Effector memory CD8-positive, alpha-beta T cell (primary cell): Measurements from ENCODE around the gene DAPK1.
"Not testable (repeated sequence)": the region's sequence is repeated elsewhere in the genome, so short reads cannot be mapped to it uniquely, and the experiment has no call there.

Experiments
- ATAC-seq: fragments of 150-1000 bp; cut with Tn5 transposase; replicated peaks from 2 replicates; pipeline ENCODE4 v1.10.0; 2021; ENCODE audit warnings: mild to moderate bottlenecking, moderate library complexity
- DNase-seq, 3 experiments: peaks; one replicate each; pipeline ENCODE4 v3.0.0; 2021
- H3K27ac Mint-ChIP-seq, 2 donors: one replicate each; pipeline ENCODE4 v1.8.0; 2022; ENCODE audit warnings: mild to moderate bottlenecking in 2 of 2, mixed read lengths in 2 of 2, moderate library complexity in 2 of 2
- H3K27me3 Mint-ChIP-seq, 2 donors: one replicate each; pipeline ENCODE4 v1.8.0; 2022; ENCODE audit warnings: mixed read lengths in 2 of 2
- H3K36me3 Mint-ChIP-seq: one replicate; pipeline ENCODE4 v1.8.0; 2022; ENCODE audit warnings: mild to moderate bottlenecking, moderate library complexity, mixed read lengths; ENCODE audit not compliant: insufficient read depth
- H3K4me1 Mint-ChIP-seq, 2 donors: one replicate each; pipeline ENCODE4 v1.8.0; 2022; ENCODE audit warnings: low read depth in 2 of 2, mixed read lengths in 2 of 2
- H3K4me3 Mint-ChIP-seq, 2 donors: one replicate each; pipeline ENCODE4 v1.8.0; 2022; ENCODE audit warnings: mild to moderate bottlenecking in 2 of 2, mixed read lengths in 2 of 2, moderate library complexity in 2 of 2
- H3K9me3 Mint-ChIP-seq, 2 donors: one replicate each; pipeline ENCODE4 v1.8.0; 2022; ENCODE audit warnings: mixed read lengths in 2 of 2

DAPK1 gene

DNA sequence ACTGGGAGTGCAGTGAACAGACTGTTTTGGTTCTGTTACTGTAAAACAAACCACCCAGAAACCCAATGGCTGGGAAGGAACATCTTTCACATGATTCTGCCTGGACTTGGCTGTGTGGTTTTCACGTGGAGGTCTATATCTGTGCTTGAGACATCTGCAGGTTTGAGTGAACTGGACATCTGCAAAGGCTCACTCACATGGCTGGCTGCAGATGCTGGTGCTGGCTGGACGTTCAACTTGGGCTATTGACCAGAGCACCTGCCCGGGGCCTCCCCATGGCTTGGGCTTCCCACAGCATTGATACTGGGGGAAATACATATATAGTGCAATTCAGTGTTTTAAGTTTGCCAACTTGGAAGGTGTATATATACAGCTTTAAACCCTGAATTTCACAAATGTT lies 235.1 kb downstream of the DAPK1 start:
- ATAC-seq (no peak), DNase-seq (no peak)
- H3K27ac Mint-ChIP-seq: no peak overlapping the region
- H3K4me3 Mint-ChIP-seq: no peak overlapping the region
- no peaks in the 10 kb centered on the region for H3K36me3 Mint-ChIP-seq
- H3K4me1 Mint-ChIP-seq: peaks cover 0 to 3% of the 10 kb centered on the region in 2 donors
- peaks cover 31 to 43% of the 10 kb centered on the region in 2 donors for H3K27me3 Mint-ChIP-seq
- H3K9me3 Mint-ChIP-seq: no peaks in the 10 kb centered on the region

DNA sequence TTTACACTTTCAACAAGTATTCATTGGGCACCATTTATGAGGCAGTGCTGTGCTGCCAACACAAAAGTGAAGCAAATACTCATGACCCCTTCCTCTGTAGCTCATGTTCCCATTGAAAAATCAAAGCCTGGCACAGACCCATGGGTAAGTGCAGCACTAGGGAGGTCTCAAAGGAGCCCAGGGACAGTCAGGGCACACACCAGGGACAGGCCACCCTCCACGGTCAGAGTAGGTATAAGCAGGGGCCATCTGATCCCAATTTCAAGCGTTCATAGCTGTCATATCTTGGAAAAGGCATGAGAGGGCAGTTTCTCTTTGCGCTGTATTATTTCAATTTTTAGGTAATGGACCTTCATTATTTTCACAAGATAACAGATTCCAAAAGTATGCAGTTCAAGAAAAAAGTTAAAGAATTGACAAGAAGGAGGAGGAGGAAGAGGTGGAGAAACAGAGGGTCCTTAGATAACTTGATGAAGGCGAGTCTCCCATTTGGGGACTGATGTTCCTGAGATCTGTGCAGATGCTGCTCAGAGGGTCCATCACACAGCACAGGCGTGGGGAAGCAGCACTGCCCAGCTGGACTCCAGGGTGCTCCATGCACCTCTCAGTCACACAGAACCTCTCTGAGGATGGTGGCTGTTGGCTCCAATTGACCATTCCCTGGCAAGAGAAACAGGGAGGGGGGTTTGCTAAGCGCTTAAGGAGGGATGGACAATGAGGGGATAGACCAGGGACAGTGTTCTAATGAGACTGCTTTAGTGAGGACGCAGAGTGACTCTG lies 235.8 kb downstream of the DAPK1 start:
- Mint-ChIP-seq H3K4me3 (no peak overlapping the region), H3K9me3 (no peaks in the 10 kb centered on the region), H3K27me3 (peaks cover 27 to 36% of the 10 kb centered on the region in 2 donors), H3K36me3 (no peaks in the 10 kb centered on the region), H3K4me1 (peaks cover 0 to 3% of the 10 kb centered on the region in 2 donors), H3K27ac (no peak overlapping the region)
- DNase-seq (no peak), ATAC-seq (no peak)

GRCh38 chr9:87734106-87734505 lies 236.4 kb downstream of the DAPK1 start:
- H3K27me3 Mint-ChIP-seq: peaks cover 27 to 35% of the 10 kb centered on the region in 2 donors
- H3K9me3 Mint-ChIP-seq: no peaks in the 10 kb centered on the region
- H3K36me3 Mint-ChIP-seq: no peaks in the 10 kb centered on the region
- ATAC-seq (no peak), DNase-seq (no peak)
- no peak overlapping the region for H3K27ac Mint-ChIP-seq
- H3K4me3 Mint-ChIP-seq: no peak overlapping the region
- H3K4me1 Mint-ChIP-seq: peaks cover 0 to 3% of the 10 kb centered on the region in 2 donors

GRCh38 chr9:87739546-87739945 lies 241.9 kb downstream of the DAPK1 start:
- no peaks in the 10 kb centered on the region for H3K36me3 Mint-ChIP-seq
- H3K27me3 Mint-ChIP-seq: peaks cover 0 to 6% of the 10 kb centered on the region in 2 donors

DNA sequence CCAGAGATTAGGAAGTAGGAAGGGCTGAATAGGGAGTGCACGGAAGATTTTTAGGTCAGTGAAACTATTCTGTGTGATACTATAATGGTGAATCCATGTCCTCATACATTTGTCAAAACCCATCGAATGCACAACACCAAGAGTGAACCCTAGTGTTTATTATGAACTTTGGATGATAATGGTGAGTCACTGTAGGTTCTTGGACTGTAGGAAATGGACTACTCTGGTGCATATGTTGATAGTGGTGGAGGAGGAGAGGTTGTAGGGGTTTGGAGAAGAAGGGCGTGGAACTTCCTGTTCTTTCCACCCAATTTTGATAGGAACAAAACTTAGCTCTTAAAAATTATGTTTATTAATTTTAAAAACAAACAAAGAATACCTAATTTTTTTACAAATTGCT lies 242.5 kb downstream of the DAPK1 start:
- no peaks in the 10 kb centered on the region for H3K4me1 Mint-ChIP-seq
- no peaks in the 10 kb centered on the region for H3K36me3 Mint-ChIP-seq
- ATAC-seq: no peak
- H3K9me3 Mint-ChIP-seq: peaks cover 2 to 9% of the 10 kb centered on the region in 2 donors
- no peak overlapping the region for H3K27ac Mint-ChIP-seq
- H3K27me3 Mint-ChIP-seq: peaks cover 0 to 5% of the 10 kb centered on the region in 2 donors
- no peak overlapping the region for H3K4me3 Mint-ChIP-seq
- DNase-seq: no peak

More at GRCh38 chr9:87739546-87739945, 241.9 kb downstream of the DAPK1 start:
- peaks cover 2 to 9% of the 10 kb centered on the region in 2 donors for H3K9me3 Mint-ChIP-seq
- H3K4me3 Mint-ChIP-seq: no peak overlapping the region
- no peaks in the 10 kb centered on the region for H3K4me1 Mint-ChIP-seq
- H3K27ac Mint-ChIP-seq: no peak overlapping the region
- DNase-seq (no peak), ATAC-seq (no peak)

- Mint-ChIP-seq H3K4me1 (no peaks in the 10 kb centered on the region), H3K27me3 (peaks cover 0 to 2% of the 10 kb centered on the region in 2 donors), H3K27ac (no peak overlapping the region), H3K36me3 (no peaks in the 10 kb centered on the region), H3K4me3 (no peak overlapping the region), H3K9me3 (peaks cover 2 to 9% of the 10 kb centered on the region in 2 donors)
- DNase-seq: no peak
- no peak for ATAC-seq
Measured at GRCh38 chr9:87741326-87741725, 243.7 kb downstream of the DAPK1 start.

DNA sequence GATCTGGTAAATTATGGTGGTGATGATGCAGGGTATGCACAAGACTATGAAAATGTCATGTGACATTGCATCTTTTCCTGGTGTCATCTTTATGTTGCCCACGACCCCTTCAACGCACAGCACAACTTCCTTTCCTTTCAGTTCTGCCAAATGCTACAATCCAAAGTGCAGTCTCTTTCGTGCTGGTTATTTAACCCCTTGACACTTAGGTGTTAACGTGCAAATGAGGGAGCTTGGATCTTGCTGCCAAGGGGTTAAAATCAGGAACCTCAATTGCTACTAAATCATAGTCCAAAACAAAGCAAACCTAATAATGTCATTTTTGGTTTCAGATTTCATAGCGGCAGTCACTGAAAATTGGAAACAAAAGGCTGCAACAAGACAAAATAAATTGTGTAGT lies 244.2 kb downstream of the DAPK1 start:
- no peak for DNase-seq
- ATAC-seq: no peak
- Mint-ChIP-seq H3K4me1 (no peaks in the 10 kb centered on the region), H3K27ac (no peak overlapping the region), H3K9me3 (peaks cover 2 to 9% of the 10 kb centered on the region in 2 donors), H3K4me3 (no peak overlapping the region), H3K27me3 (peaks cover 5 to 7% of the 10 kb centered on the region in 2 donors), H3K36me3 (no peaks in the 10 kb centered on the region)

DNA sequence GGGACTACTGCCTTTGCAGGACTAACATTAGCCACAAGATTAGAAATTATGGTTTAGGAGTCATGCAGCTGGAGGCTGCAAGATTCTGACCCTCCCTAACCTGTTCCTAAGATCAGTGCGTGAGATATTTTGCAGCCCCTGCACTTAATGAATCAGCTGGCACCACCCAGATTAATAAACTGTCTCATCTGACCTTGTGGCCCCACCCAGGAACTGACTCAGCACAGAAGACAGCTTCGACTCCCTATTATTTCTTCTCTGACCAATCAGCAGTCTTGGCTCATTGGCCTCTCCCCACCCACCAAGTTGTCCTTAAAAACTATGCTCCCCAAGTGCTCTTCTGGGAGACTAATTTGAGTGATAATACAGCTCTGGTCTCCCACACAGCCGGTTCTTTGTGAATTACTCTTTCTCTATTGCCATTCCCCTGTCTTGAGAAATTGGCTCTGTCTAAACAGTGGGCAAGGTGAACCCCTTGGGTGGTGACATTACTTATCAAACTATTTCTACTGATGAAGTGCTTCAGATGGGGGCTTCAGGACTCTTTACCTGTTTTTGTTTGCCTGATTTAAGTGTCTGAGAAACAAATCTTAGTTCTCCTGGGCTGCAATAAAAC lies 245.3 kb downstream of the DAPK1 start:
- Mint-ChIP-seq H3K4me3 (no peak overlapping the region), H3K9me3 (peaks cover 2 to 9% of the 10 kb centered on the region in 2 donors), H3K36me3 (no peaks in the 10 kb centered on the region), H3K4me1 (no peaks in the 10 kb centered on the region), H3K27me3 (peaks cover 7 to 15% of the 10 kb centered on the region in 2 donors), H3K27ac (no peak overlapping the region)
- no peak for ATAC-seq
- DNase-seq: no peak

DNA sequence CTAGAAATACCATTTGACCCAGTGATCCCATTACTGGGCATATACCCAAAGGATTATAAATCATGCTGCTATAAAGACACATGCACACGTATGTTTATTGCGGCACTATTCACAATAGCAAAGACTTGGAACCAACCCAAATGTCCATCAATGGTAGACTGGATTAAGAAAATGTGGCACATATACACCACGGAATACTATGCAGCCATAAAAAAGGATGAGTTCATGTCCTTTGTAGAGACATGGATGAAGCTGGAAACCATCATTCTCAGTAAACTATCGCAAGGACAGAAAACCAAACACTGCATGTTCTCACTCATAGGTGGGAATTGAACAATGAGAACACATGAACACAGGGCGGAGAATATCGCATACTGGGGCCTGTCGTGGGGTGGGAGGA lies 246.6 kb downstream of the DAPK1 start:
- H3K36me3 Mint-ChIP-seq, H3K4me3 Mint-ChIP-seq, H3K9me3 Mint-ChIP-seq, H3K27ac Mint-ChIP-seq, H3K4me1 Mint-ChIP-seq, DNase-seq, ATAC-seq: not testable (repeated sequence)
- peaks cover 7 to 17% of the 10 kb centered on the region in 2 donors for H3K27me3 Mint-ChIP-seq

DNA sequence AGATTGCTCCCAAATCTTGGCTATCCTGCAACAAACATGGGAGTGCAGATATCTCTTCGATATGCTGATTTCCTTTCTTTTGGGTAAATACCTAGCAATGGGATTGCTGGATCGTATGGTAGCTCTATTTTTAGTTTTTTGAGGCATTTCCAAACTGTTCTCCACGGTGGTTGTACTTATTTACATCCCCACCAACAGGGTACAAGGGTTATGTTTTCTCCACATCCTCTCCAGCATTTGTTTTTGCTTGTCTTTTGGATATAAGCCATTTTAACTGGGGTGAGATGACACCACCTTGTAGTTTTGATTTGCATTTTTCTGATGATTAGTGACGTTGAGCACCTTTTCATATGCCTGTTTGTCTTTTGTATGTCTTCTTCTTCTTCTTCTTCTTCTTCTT lies 248.5 kb downstream of the DAPK1 start:
- DNase-seq (no peak), ATAC-seq (no peak)
- H3K36me3 Mint-ChIP-seq: no peaks in the 10 kb centered on the region
- H3K4me1 Mint-ChIP-seq: no peaks in the 10 kb centered on the region
- no peak overlapping the region for H3K4me3 Mint-ChIP-seq
- H3K27ac Mint-ChIP-seq: no peak overlapping the region
- peaks cover 7 to 17% of the 10 kb centered on the region in 2 donors for H3K27me3 Mint-ChIP-seq
- H3K9me3 Mint-ChIP-seq: peaks cover 2 to 9% of the 10 kb centered on the region in 2 donors

GRCh38 chr9:87748881-87749280 lies 251.2 kb downstream of the DAPK1 start:
- no peak for DNase-seq
- H3K27ac Mint-ChIP-seq: no peak overlapping the region

DNA sequence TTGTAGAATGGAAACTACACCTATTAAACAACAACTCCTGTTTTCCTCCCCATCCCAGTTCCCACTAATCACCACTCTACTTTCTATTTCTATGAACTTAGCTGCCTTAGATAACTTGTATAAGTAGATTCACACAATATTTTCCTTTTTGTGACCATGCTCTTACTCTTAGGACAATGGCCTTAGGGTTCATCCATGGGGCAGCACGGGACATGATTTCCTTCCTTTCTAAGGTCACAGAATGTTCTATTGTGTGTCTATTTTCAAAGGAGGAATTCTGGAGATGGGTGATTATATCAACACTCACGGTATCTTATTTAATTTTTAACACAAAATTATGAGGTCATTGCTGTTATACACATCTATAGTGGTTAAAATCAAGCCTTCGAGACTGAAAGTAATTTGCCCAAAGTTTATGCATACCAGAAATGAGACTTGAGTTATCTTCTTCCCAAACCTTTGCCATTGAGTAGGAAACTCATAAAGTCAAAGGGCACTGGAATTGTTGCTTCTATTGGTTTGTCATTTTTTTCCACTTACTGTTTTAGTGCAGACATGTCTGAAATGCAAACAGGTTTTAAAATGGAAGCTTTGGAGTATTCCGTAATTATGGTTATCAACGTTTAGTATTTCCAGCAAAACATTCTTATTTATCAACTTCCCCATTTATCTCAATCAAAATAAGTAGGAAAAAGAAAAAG lies 251.8 kb downstream of the DAPK1 start:
- no peak overlapping the region for H3K27ac Mint-ChIP-seq
- peaks cover 7 to 17% of the 10 kb centered on the region in 2 donors for H3K27me3 Mint-ChIP-seq
- no peaks in the 10 kb centered on the region for H3K9me3 Mint-ChIP-seq
- no peaks in the 10 kb centered on the region for H3K36me3 Mint-ChIP-seq
- ATAC-seq (no peak), DNase-seq (no peak)
- H3K4me1 Mint-ChIP-seq: no peaks in the 10 kb centered on the region
- H3K4me3 Mint-ChIP-seq: no peak overlapping the region

More at GRCh38 chr9:87748881-87749280, 251.2 kb downstream of the DAPK1 start:
- Mint-ChIP-seq H3K36me3 (no peaks in the 10 kb centered on the region), H3K27me3 (peaks cover 7 to 17% of the 10 kb centered on the region in 2 donors), H3K9me3 (no peaks in the 10 kb centered on the region), H3K4me3 (no peak overlapping the region), H3K4me1 (no peaks in the 10 kb centered on the region)
- ATAC-seq: no peak

- no peaks in the 10 kb centered on the region for H3K9me3 Mint-ChIP-seq
- peaks cover 7 to 17% of the 10 kb centered on the region in 2 donors for H3K27me3 Mint-ChIP-seq
- H3K36me3 Mint-ChIP-seq: no peaks in the 10 kb centered on the region
- no peak overlapping the region for H3K27ac Mint-ChIP-seq
- ATAC-seq (no peak), DNase-seq (no peak)
- H3K4me1 Mint-ChIP-seq: no peaks in the 10 kb centered on the region
- H3K4me3 Mint-ChIP-seq: no peak overlapping the region
Measured at GRCh38 chr9:87750726-87751125, 253.1 kb downstream of the DAPK1 start.
